ENCODE measurements around the gene AUTS2. TPM values are rescaled to one million over a fixed set of nuclear protein-coding genes. Genes with fewer than 3 reads are reported as not detected.

AUTS2 gene
- total and polyA plus RNA-seq, 10 of the 15 experiments (the other 5 are each of a cell fraction or from before 2014, with no cell fraction given): 6.4 to 55.6 (median 21.6) TPM

DNA sequence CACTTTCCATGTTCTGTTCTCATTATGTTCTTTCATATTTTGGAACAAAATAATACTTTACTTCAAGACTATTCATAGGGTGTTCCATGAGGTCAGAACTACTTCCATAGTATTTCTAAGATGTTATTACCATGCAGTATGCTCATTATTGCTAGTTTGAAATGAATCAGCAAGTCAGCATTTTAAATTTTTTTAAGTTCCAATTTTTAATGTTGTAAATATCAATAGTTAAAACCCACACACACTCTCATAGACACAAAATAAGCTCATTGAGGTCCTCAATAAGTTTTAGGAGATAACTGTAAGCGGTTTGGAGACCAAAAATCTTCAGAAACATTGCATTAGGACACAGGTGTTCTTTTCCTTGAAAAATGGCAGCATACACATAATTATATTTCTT lies 550.7 kb downstream of the AUTS2 start:
- ChIA-PET CTCF (interaction anchor here (1.3 kb wide), 1 partner anchor 12 kb away, joined by 4 read pairs; no protein-coding TSS in a partner anchor), POLR2A (no interaction called here)

DNA sequence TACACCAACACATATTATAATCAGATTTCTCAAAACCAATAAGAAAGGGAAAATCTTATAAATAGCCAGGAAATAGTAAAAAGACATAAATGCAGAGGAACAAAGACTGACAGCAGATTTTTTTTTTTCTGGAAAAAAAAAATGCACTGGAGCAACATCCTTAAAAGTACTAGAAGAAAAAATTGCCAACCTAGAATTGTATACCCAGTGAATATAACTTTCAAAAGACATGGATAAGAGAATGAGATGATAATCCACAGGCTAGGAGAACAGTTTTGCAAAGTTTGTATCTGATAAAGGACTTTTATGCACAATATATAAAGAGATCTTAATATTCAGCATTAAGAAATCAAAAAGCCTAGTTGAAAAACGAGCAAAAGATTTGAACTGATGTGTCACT lies 554.0 kb downstream of the AUTS2 start:
- no TSS peak for BruUV-seq (replicated peaks)
- no peaks in the 10 kb centered on the region for H3K27me3 ChIP-seq (replicated peaks in 1 of 2; ENCODE audit: control insufficient read depth in 2 of 2, insufficient read depth in 2 of 2, low read length in 1 of 2)
- no peak for TF ChIP-seq YBX1 (IDR thresholded peaks at IDR 0.05)
- TF ChIP-seq STAT1 (conservative IDR thresholded peaks at IDR 0.05): no peak
- TF ChIP-seq HCFC1 (IDR thresholded peaks at IDR 0.05; ENCODE audit: low read length): no peak
- TF ChIP-seq CHD2 (IDR thresholded peaks at IDR 0.05; ENCODE audit: borderline replicate concordance, low read depth, low read length): no peak
- TF ChIP-seq, protein P1, sequence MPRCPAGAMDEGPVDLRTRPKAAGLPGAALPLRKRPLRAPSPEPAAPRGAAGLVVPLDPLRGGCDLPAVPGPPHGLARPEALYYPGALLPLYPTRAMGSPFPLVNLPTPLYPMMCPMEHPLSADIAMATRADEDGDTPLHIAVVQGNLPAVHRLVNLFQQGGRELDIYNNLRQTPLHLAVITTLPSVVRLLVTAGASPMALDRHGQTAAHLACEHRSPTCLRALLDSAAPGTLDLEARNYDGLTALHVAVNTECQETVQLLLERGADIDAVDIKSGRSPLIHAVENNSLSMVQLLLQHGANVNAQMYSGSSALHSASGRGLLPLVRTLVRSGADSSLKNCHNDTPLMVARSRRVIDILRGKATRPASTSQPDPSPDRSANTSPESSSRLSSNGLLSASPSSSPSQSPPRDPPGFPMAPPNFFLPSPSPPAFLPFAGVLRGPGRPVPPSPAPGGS (IDR thresholded peaks at IDR 0.05; ENCODE audit: borderline replicate concordance, insufficient read depth, low read depth, low read length, poor library complexity, severe bottlenecking): no peak
- TF ChIP-seq, protein P2, sequence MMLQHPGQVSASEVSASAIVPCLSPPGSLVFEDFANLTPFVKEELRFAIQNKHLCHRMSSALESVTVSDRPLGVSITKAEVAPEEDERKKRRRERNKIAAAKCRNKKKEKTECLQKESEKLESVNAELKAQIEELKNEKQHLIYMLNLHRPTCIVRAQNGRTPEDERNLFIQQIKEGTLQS (IDR thresholded peaks at IDR 0.05; ENCODE audit: borderline replicate concordance, extremely low read depth, low read depth, low read length): no peak
- no peak for TF ChIP-seq SP1 (IDR thresholded peaks at IDR 0.05; ENCODE audit: low read depth, low read length)
- TF ChIP-seq TCF7 (IDR thresholded peaks at IDR 0.05; ENCODE audit: borderline replicate concordance): no peak
- no peak for TF ChIP-seq HDAC6 (IDR thresholded peaks at IDR 0.05; ENCODE audit: unreplicated experiment)
- no peak for TF ChIP-seq PML (IDR thresholded peaks at IDR 0.05; ENCODE audit: low read length)
- ChIA-PET RAD21 (ENCODE audit: unreplicated experiment) (no interaction called here), SMC1A (ENCODE audit: uncharacterized antibody, unreplicated experiment) (interaction anchor here (0.6 kb wide), 1 partner anchor 39 kb away, joined by 3 read pairs; no protein-coding TSS in a partner anchor), POLR2A (no interaction called here), CTCF (no interaction called here)
- H3K4me2 ChIP-seq (ENCODE audit: control insufficient read depth, insufficient read depth): no peak overlapping the region
- H3K4me3 ChIP-seq: no peak overlapping the region
- H2AFZ ChIP-seq (ENCODE audit: control insufficient read depth, low read depth, low read length): no peak overlapping the region
- no peaks in the 10 kb centered on the region for H3K36me3 ChIP-seq (ENCODE audit: control insufficient read depth in 2 of 2, insufficient read depth in 2 of 2, low read length in 1 of 2)
- no peak overlapping the region for H3K27ac ChIP-seq (ENCODE audit: control insufficient read depth, insufficient read depth)
- H3K9ac ChIP-seq (ENCODE audit: control insufficient read depth, insufficient read depth, low read length): no peak overlapping the region
- FAIRE-seq: no peak
- in situ Hi-C loops (cut with MboI) (no loop called here), intact Hi-C loops (cut with micrococcal nuclease; ENCODE audit: unreplicated experiment) (no loop called here)
- DNase-seq (ENCODE audit: low read depth, low spot score): no peak
- H3K9me3 ChIP-seq (replicated peaks; ENCODE audit: control insufficient read depth, insufficient read depth, low read length): no peaks in the 10 kb centered on the region; the same call in 2 of the 3 replicates
- WGBS (ENCODE audit: insufficient coverage, insufficient replicate concordance, low lambda C conversion rate, missing lambda C conversion rate): 0% methylated on average over 1 of the region's 1 CpG
- H3K4me1 ChIP-seq (ENCODE audit: control insufficient read depth, insufficient read depth, low read length): no peaks in the 10 kb centered on the region
- H4K20me1 ChIP-seq (ENCODE audit: control insufficient read depth, insufficient read depth): no peaks in the 10 kb centered on the region
- no peak for ATAC-seq
- no peaks in the 10 kb centered on the region for H3K79me2 ChIP-seq (ENCODE audit: control insufficient read depth, insufficient read depth, low read length)

More for the DNA sequence above, 550.7 kb downstream of the AUTS2 start:
- Histone ChIP-seq H3K79me2 (ENCODE audit: control insufficient read depth, insufficient read depth, low read length) (no peaks in the 10 kb centered on the region), H3K4me2 (ENCODE audit: control insufficient read depth, insufficient read depth) (no peak overlapping the region), H3K9ac (ENCODE audit: control insufficient read depth, insufficient read depth, low read length) (no peak overlapping the region), H3K9me3 (replicated peaks; ENCODE audit: control insufficient read depth, insufficient read depth, low read length) (no peaks in the 10 kb centered on the region; the same call in 2 of the 3 replicates), H3K4me3 (no peak overlapping the region), H3K27ac (ENCODE audit: control insufficient read depth, insufficient read depth) (no peak overlapping the region), H4K20me1 (ENCODE audit: control insufficient read depth, insufficient read depth) (no peaks in the 10 kb centered on the region), H3K36me3 (ENCODE audit: control insufficient read depth in 2 of 2, insufficient read depth in 2 of 2, low read length in 1 of 2) (no peaks in the 10 kb centered on the region), H3K4me1 (ENCODE audit: control insufficient read depth, insufficient read depth, low read length) (no peaks in the 10 kb centered on the region), H2AFZ (ENCODE audit: control insufficient read depth, low read depth, low read length) (no peak overlapping the region), H3K27me3 (replicated peaks in 1 of 2; ENCODE audit: control insufficient read depth in 2 of 2, insufficient read depth in 2 of 2, low read length in 1 of 2) (no peaks in the 10 kb centered on the region)
- intact Hi-C loops (cut with micrococcal nuclease; ENCODE audit: unreplicated experiment) (no loop called here), in situ Hi-C loops (cut with MboI) (no loop called here)
- no peak for DNase-seq (ENCODE audit: low read depth, low spot score)
- no peak for FAIRE-seq
- TF ChIP-seq EP300 (IDR thresholded peaks at IDR 0.05; ENCODE audit: borderline replicate concordance in 1 of 2, control insufficient read depth in 1 of 2, low read depth in 2 of 2, low read length in 2 of 2) (no peak), GATAD2B (conservative IDR thresholded peaks at IDR 0.05; ENCODE audit: low read depth) (no peak)
- TF ChIP-seq, protein P3, sequence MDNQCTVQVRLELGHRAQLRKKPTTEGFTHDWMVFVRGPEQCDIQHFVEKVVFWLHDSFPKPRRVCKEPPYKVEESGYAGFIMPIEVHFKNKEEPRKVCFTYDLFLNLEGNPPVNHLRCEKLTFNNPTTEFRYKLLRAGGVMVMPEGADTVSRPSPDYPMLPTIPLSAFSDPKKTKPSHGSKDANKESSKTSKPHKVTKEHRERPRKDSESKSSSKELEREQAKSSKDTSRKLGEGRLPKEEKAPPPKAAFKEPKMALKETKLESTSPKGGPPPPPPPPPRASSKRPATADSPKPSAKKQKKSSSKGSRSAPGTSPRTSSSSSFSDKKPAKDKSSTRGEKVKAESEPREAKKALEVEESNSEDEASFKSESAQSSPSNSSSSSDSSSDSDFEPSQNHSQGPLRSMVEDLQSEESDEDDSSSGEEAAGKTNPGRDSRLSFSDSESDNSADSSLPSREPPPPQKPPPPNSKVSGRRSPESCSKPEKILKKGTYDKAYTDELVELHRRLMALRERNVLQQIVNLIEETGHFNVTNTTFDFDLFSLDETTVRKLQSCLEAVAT (IDR thresholded peaks at IDR 0.05): no peak
- ChIA-PET SMC1A (ENCODE audit: uncharacterized antibody, unreplicated experiment) (interaction anchor here (0.6 to 1.1 kb wide), 4 partner anchors 10 to 164 kb away, joined by 3 to 5 read pairs (median 4); no protein-coding TSS in a partner anchor), RAD21 (ENCODE audit: unreplicated experiment) (no interaction called here)
- no peak for ATAC-seq
- no TSS peak for BruUV-seq (replicated peaks)
- WGBS (ENCODE audit: insufficient coverage, insufficient replicate concordance, low lambda C conversion rate, missing lambda C conversion rate): 46% methylated on average over 1 of the region's 1 CpG

Data from GM12878 (cell line).